K562 (cell line): Measurements from ENCODE around the gene CCDC9B. TPM values are rescaled to one million over a fixed set of nuclear protein-coding genes. Genes with fewer than 3 reads are reported as not detected.

Experiments used
- ATAC-seq: fragments of 200-7000 bp; cut with Tn5 transposase; 3 replicates; pipeline ENCODE4 v1.9.1; 2020; ENCODE audit warnings: moderate library complexity
- BruUV-seq: library from RNA; stranded (reverse); fragments of 400-500 nt; replicated peaks from 2 replicates; lab custom pipeline; 2021; lab: Mats Ljungman, UMichigan
- CTCF ChIA-PET: fragments of 300-600 bp; formaldehyde crosslinking; extraction: SDS; loops from one replicate; lab custom pipeline; 2021; ENCODE audit warnings: low intra/inter-chr PET ratio; lab: Yijun Ruan, JAX
- POLR2A ChIA-PET: fragments of 300-600, 350-650 bp; sonication (Branson Sonifier 250); formaldehyde crosslinking; extraction: SDS; loops from one replicate; lab custom pipeline; 2021; ENCODE audit warnings: antibody characterized with exemption, inconsistent platforms; lab: Yijun Ruan, JAX
- DNase-seq, 4 experiments: peaks; one replicate each; pipeline versions ENCODE4 v3.0.0 to v3.0.0-alpha.2; 2011 to 2018; ENCODE audit warnings: low spot score in 3 of 4, mixed read lengths in 3 of 4; ENCODE audit errors: extremely low read depth in 1 of 4
- FAIRE-seq: peaks from 2 replicates; lab custom pipeline; 2011; peaks lifted over from hg19 to GRCh38; lab: Jason Lieb, UNC
- H2AFZ ChIP-seq: 2 replicates; pipeline ENCODE4 v1.6.0; 2011; ENCODE audit warnings: low read depth, low read length, control low read depth, inconsistent platforms
- H3K27ac ChIP-seq: fragments of 200-600 bp; 3 replicates; pipeline ENCODE4 v1.8.0; 2011; ENCODE audit warnings: low read depth, mild to moderate bottlenecking, control low read depth, inconsistent platforms, low read length, moderate library complexity, mixed read lengths; ENCODE audit errors: extremely low read depth
- H3K27me3 ChIP-seq, 2 experiments: fragments of 300-600 bp in 1 of 2; 2 replicates in 1 of 2; 3 replicates in 1 of 2; pipeline versions ENCODE4 v1.6.0 to v1.8.0; 2011; ENCODE audit warnings: inconsistent platforms in 2 of 2, low read length in 2 of 2, mild to moderate bottlenecking in 1 of 2, mixed read lengths in 1 of 2, moderate library complexity in 1 of 2; ENCODE audit not compliant: control insufficient read depth in 2 of 2, insufficient read depth in 2 of 2
- H3K36me3 ChIP-seq: fragments of 300-600 bp; 3 replicates; pipeline ENCODE4 v1.8.0; 2011; ENCODE audit warnings: mild to moderate bottlenecking, low read length, inconsistent platforms; ENCODE audit not compliant: control insufficient read depth, insufficient read depth
- H3K4me1 ChIP-seq, 2 experiments: fragments of 200-600 bp in 1 of 2; replicated peaks in 1 of 2; 2 replicates in 1 of 2; 3 replicates in 1 of 2; pipeline versions ENCODE4 v1.5.1 to v1.8.0; 2011; ENCODE audit warnings: inconsistent platforms in 2 of 2, low read length in 2 of 2, mild to moderate bottlenecking in 1 of 2, mixed read lengths in 1 of 2, moderate library complexity in 1 of 2; ENCODE audit not compliant: control insufficient read depth in 2 of 2, insufficient read depth in 2 of 2
- H3K4me2 ChIP-seq: 2 replicates; pipeline ENCODE4 v1.6.1; 2011; ENCODE audit warnings: low read length, control low read depth, inconsistent platforms, mixed read lengths; ENCODE audit not compliant: insufficient read depth
- H3K4me3 ChIP-seq: fragments of 200-600 bp; sonication (generic), shearing (Covaris generic); 2 replicates; pipeline ENCODE4 v1.5.1; 2016; ENCODE audit warnings: control low read depth, inconsistent platforms
- H3K79me2 ChIP-seq: fragments of 200-600 bp; 3 replicates; pipeline ENCODE4 v1.8.0; 2011; ENCODE audit warnings: low read length, inconsistent platforms; ENCODE audit not compliant: control insufficient read depth, insufficient read depth
- H3K9ac ChIP-seq, 2 experiments: 2 replicates each; pipeline versions ENCODE4 v1.6.0 to v1.6.1; 2011; ENCODE audit warnings: low read depth in 2 of 2, low read length in 2 of 2, control low read depth in 1 of 2, inconsistent platforms in 1 of 2, mild to moderate bottlenecking in 1 of 2, mixed read lengths in 1 of 2; ENCODE audit not compliant: insufficient read depth in 1 of 2
- H3K9me1 ChIP-seq: one replicate; pipeline ENCODE4 v1.6.0; 2011; ENCODE audit warnings: inconsistent platforms, mild to moderate bottlenecking, low read length, moderate library complexity; ENCODE audit not compliant: control insufficient read depth, insufficient read depth
- H3K9me3 ChIP-seq: replicated peaks from 2 replicates; pipeline ENCODE4 v1.5.1; 2011; ENCODE audit warnings: low read depth, low read length, inconsistent platforms; ENCODE audit not compliant: control insufficient read depth, insufficient read depth
- H4K20me1 ChIP-seq: replicated peaks from 2 replicates; pipeline ENCODE4 v1.6.1; 2011; ENCODE audit warnings: low read length, inconsistent platforms, mixed read lengths; ENCODE audit not compliant: control insufficient read depth, insufficient read depth
- BACH1 ChIP-seq: fragments of 200-800 bp; sonication (Bioruptor generic); IDR thresholded peaks from 2 replicates; pipeline ENCODE4 v1.6.1; 2016; ENCODE audit warnings: missing genetic modification characterization, missing compliant biosample characterization
- MYC ChIP-seq, 2 experiments: fragments of 250-450 bp in 1 of 2; sonication (Bioruptor Pico) in 1 of 2; IDR thresholded peaks; 2 replicates each; pipeline versions ENCODE4 v1.5.1 to v1.6.1; 2012 to 2021; ENCODE audit warnings: low read depth in 2 of 2, borderline replicate concordance in 1 of 2, improper control_type of control experiment in 1 of 2, low read length in 1 of 2, mild to moderate bottlenecking in 1 of 2, moderate library complexity in 1 of 2
- NFYB ChIP-seq: IDR thresholded peaks from 2 replicates; pipeline ENCODE4 v1.6.1; 2011; ENCODE audit warnings: mild to moderate bottlenecking, moderate library complexity; ENCODE audit not compliant: insufficient read length; ENCODE audit errors: extremely low read depth
- NR2F6 ChIP-seq: fragments of 450-650 bp; formaldehyde crosslinking; IDR thresholded peaks from 2 replicates; pipeline ENCODE4 v1.4.0; 2020; ENCODE audit warnings: mild to moderate bottlenecking
- RFX7 ChIP-seq: fragments of 250-450 bp; sonication (Bioruptor Pico); IDR thresholded peaks from 2 replicates; pipeline ENCODE4 v1.5.1; 2021; ENCODE audit warnings: mild to moderate bottlenecking
- THRAP3 ChIP-seq: fragments of 450-650 bp; IDR thresholded peaks from 2 replicates; pipeline ENCODE4 v1.6.1; 2016; ENCODE audit warnings: mild to moderate bottlenecking, inconsistent platforms, borderline replicate concordance
- ZBTB34 ChIP-seq: fragments of 250-450 bp; sonication (Bioruptor Pico); IDR thresholded peaks from 2 replicates; pipeline ENCODE4 v1.8.0; 2021; ENCODE audit warnings: mild to moderate bottlenecking, moderate library complexity
- ZKSCAN3 ChIP-seq: fragments of 250-450 bp; sonication (Bioruptor Pico); IDR thresholded peaks from 2 replicates; pipeline ENCODE4 v1.4.0; 2020
- ZNF239 ChIP-seq: fragments of 250-450 bp; sonication (Bioruptor Pico); IDR thresholded peaks from 2 replicates; pipeline ENCODE4 v1.4.0; 2020; ENCODE audit warnings: mild to moderate bottlenecking
- WGBS: fragments of 100-300 bp; shearing (Covaris generic); methylation state at CpG from one replicate; pipeline ENCODE4 v1.1.6; 2016; ENCODE audit warnings: low coverage, mixed read lengths; ENCODE audit not compliant: insufficient coverage; ENCODE audit errors: missing lambda C conversion rate; 5-methylcytosine and 5-hydroxymethylcytosine counted together
- in situ Hi-C: fragments of 300-500 bp; cut with MboI; formaldehyde crosslinking; loops from 4 replicates; pipeline ENCODE4 v1.15.0; 2018; ENCODE audit warnings: inconsistent platforms, mixed read lengths
- intact Hi-C: fragments of 100-400 bp; cut with micrococcal nuclease; formaldehyde crosslinking; loops from 2 replicates; pipeline ENCODE4 v1.14.2; 2022
- polyA plus RNA-seq, 8 experiments: library from polyadenylated mRNA; depleted of rRNA in 4 of 8; stranded (reverse) in 5 of 8; unstranded in 3 of 8; fragments of >200 nt; fragmentation: Nextera tagmentation in 2 of 8; fragmentation: Illumina TruSeq in 1 of 8; extraction: Ambion mirVana in 2 of 8; extraction: Trizol in 1 of 8; gene quantifications; 2 replicates each; pipeline versions ENCODE4 v1.2.1 to v1.2.3, GENCODE V29; 2011 to 2014; ENCODE audit warnings: inconsistent platforms in 1 of 8, missing spikeins in 1 of 8
- total RNA-seq, 7 experiments: library from RNA; depleted of rRNA in 6 of 7; stranded (reverse); fragments of >200 nt in 6 of 7; fragmentation: Illumina TruSeq in 2 of 7; extraction: Trizol in 2 of 7; gene quantifications; 2 replicates each; pipeline versions ENCODE4 v1.2.1 to v1.2.3, GENCODE V29; 2011 to 2021; ENCODE audit warnings: low replicate concordance in 1 of 7
- TF ChIP-seq, protein P1 (sequence below): sonication (generic); formaldehyde crosslinking; IDR thresholded peaks from 2 replicates; pipeline ENCODE4 v1.8.0; 2022; ENCODE audit warnings: mild to moderate bottlenecking, low read depth, missing genetic modification reagents

CCDC9B gene
- total and polyA plus RNA-seq, 9 of the 15 experiments (the other 6 are each of a cell fraction or from before 2014, with no cell fraction given): 0.01 to 0.47 (median 0.15) TPM; not detected in 1

DNA sequence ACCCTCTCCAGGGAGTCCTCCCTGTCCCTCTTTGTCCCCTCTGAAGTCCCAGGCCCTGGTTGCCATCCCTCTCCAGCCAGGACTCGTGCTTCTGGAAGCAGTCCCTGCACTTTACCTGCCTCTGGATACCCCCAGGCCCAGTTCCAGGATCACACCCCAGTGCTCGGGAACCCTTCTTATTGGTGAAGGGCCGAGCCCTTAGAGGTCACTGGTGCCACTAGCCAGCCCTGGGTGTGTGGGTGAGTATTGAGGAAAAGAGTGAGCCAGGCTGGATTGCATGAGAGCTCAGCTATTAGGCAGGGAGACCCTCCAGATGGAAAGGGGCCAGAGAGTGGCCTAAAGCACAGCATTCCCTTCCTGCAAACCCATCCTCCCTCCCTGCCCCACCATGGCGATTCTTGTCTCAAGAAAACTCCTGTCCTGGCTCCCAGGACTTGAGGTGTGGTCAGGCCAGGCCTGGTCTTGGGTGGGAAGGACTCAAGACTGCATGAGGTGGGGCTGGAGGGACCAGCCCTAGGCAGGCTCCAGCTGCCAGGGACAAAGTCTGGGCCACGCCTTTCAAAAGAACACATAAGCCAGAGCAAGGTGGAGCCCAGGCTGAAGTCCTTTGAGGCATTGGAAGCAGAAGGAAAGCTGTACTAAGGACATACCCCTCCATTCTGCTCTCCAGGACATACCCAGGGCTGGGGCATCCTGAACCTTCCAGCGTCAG lies 5.3 kb upstream of the CCDC9B start:
- ATAC-seq (no peak), DNase-seq (no peak), FAIRE-seq (no peak)
- in situ Hi-C loops (loop anchor here (5.0 to 10.0 kb wide), 2 partner anchors 76 to 539 kb away; no protein-coding TSS in a partner anchor), intact Hi-C loops (no loop called here)
- no TSS peak for BruUV-seq
- no peak overlapping the region for H3K27ac ChIP-seq
- H4K20me1 ChIP-seq: no peaks in the 10 kb centered on the region
- H3K79me2 ChIP-seq: no peaks in the 10 kb centered on the region
- ChIA-PET CTCF (interaction anchor here (0.7 to 2.1 kb wide), 2 partner anchors 75 to 443 kb away, joined by 3 to 28 read pairs; no protein-coding TSS in a partner anchor), POLR2A (interaction anchor here (1.8 kb wide), 1 partner anchor 11 kb away, joined by 7 read pairs; no protein-coding TSS in a partner anchor)
- no peak overlapping the region for H2AFZ ChIP-seq
- H3K9ac ChIP-seq: 0 out of 4 replicates have a peak overlapping the region, but pooled peaks of 1 of the 2 experiments have one; percentile 20
- no peaks in the 10 kb centered on the region for H3K27me3 ChIP-seq
- H3K36me3 ChIP-seq: no peaks in the 10 kb centered on the region
- no peaks in the 10 kb centered on the region for H3K9me3 ChIP-seq
- H3K4me3 ChIP-seq: no peak overlapping the region
- 35% methylated on average over 6 of the region's 6 CpGs for WGBS
- H3K4me1 ChIP-seq: peaks cover 0 to 10% of the 10 kb centered on the region in 2 experiments; a peak in 2 of 5 replicates
- H3K4me2 ChIP-seq: no peak overlapping the region
- H3K9me1 ChIP-seq: no peaks in the 10 kb centered on the region
- no peak for TF ChIP-seq THRAP3
- TF ChIP-seq ZNF239 (CRISPR knock-in tag): no peak
- TF ChIP-seq NFYB: no peak
- no peak for TF ChIP-seq MYC (IDR thresholded peaks at IDR 0.05; ENCODE audit: low read depth, low read length)
- TF ChIP-seq MYC (CRISPR knock-in tag; IDR thresholded peaks at IDR 0.05; ENCODE audit: borderline replicate concordance, low read depth): no peak
- TF ChIP-seq, protein P1, sequence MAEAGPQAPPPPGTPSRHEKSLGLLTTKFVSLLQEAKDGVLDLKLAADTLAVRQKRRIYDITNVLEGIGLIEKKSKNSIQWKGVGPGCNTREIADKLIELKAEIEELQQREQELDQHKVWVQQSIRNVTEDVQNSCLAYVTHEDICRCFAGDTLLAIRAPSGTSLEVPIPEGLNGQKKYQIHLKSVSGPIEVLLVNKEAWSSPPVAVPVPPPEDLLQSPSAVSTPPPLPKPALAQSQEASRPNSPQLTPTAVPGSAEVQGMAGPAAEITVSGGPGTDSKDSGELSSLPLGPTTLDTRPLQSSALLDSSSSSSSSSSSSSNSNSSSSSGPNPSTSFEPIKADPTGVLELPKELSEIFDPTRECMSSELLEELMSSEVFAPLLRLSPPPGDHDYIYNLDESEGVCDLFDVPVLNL (CRISPR knock-in tag): no peak
- TF ChIP-seq BACH1 (tag): no peak
- no peak for TF ChIP-seq ZKSCAN3 (CRISPR knock-in tag)
- no peak for TF ChIP-seq NR2F6 (CRISPR knock-in tag)
- no peak for TF ChIP-seq RFX7
- no peak for TF ChIP-seq ZBTB34
